CD14-positive monocyte (primary cell): ENCODE results near the gene DGAT2. TPM values are rescaled to one million over a fixed set of nuclear protein-coding genes. Genes with fewer than 3 reads are reported as not detected.
A peak's percentile ranks its signal among the peaks of the same experiment; 100 is the strongest.

Experiments
- DNase-seq, 3 donors: peaks; one replicate each; pipeline ENCODE4 v3.0.0-alpha.2; 2011 to 2022
- H2AFZ ChIP-seq: 2 replicates; pipeline ENCODE4 v1.6.0; 2012; ENCODE audit warnings: mild to moderate bottlenecking, low read depth, low read length, inconsistent platforms; ENCODE audit not compliant: insufficient read depth, poor library complexity, severe bottlenecking
- H3K27ac ChIP-seq, 2 donors: 1 replicate in 1 of 2; 2 replicates in 1 of 2; pipeline ENCODE4 v1.5.1; 2012 to 2013; ENCODE audit warnings: low read length in 2 of 2, control low read depth in 1 of 2, inconsistent platforms in 1 of 2, low read depth in 1 of 2, mild to moderate bottlenecking in 1 of 2
- H3K27me3 ChIP-seq, 2 donors: one replicate each; pipeline versions ENCODE4 v1.6.0 to v1.6.1; 2011 to 2013; ENCODE audit warnings: low read length in 2 of 2; ENCODE audit not compliant: control insufficient read depth in 2 of 2, insufficient read depth in 2 of 2
- H3K36me3 ChIP-seq, 2 donors: replicated peaks in 1 of 2; 1 replicate in 1 of 2; 2 replicates in 1 of 2; pipeline versions ENCODE4 v1.5.1 to v1.6.1; 2012 to 2013; ENCODE audit warnings: low read length in 2 of 2, control low read depth in 1 of 2, inconsistent platforms in 1 of 2, mild to moderate bottlenecking in 1 of 2; ENCODE audit not compliant: insufficient read depth in 2 of 2, control insufficient read depth in 1 of 2
- H3K4me1 ChIP-seq, 2 donors: 1 replicate in 1 of 2; 2 replicates in 1 of 2; pipeline versions ENCODE4 v1.5.1 to v1.6.1; 2012 to 2013; ENCODE audit warnings: low read length in 2 of 2, control low read depth in 1 of 2, inconsistent platforms in 1 of 2, mild to moderate bottlenecking in 1 of 2, moderate library complexity in 1 of 2; ENCODE audit not compliant: insufficient read depth in 2 of 2, control insufficient read depth in 1 of 2
- H3K4me2 ChIP-seq: replicated peaks from 2 replicates; pipeline ENCODE3; 2012; ENCODE audit warnings: low read length, moderate library complexity, mild to moderate bottlenecking; ENCODE audit not compliant: poor library complexity, severe bottlenecking; ENCODE audit errors: extremely low read depth
- H3K4me3 ChIP-seq, 3 experiments: fragments of 200-600 bp in 1 of 3; sonication (generic) in 1 of 3; replicated peaks in 1 of 3; 1 replicate in 2 of 3; 2 replicates in 1 of 3; pipeline ENCODE4 v1.5.1; 2011 to 2013; ENCODE audit warnings: low read length in 3 of 3, mild to moderate bottlenecking in 3 of 3, control low read depth in 2 of 3, low read depth in 2 of 3, inconsistent platforms in 1 of 3, moderate library complexity in 1 of 3
- H3K79me2 ChIP-seq: 2 replicates; pipeline ENCODE4 v1.6.0; 2012; ENCODE audit warnings: mild to moderate bottlenecking, control low read depth, inconsistent platforms, low read length, moderate library complexity; ENCODE audit not compliant: insufficient read depth
- H3K9ac ChIP-seq: 2 replicates; pipeline ENCODE4 v1.6.0; 2017; ENCODE audit warnings: low read length, mild to moderate bottlenecking; ENCODE audit not compliant: insufficient read depth, poor library complexity, severe bottlenecking
- H3K9me3 ChIP-seq, 2 donors: replicated peaks in 1 of 2; 1 replicate in 1 of 2; 2 replicates in 1 of 2; pipeline versions ENCODE4 v1.5.1 to v1.6.1; 2012 to 2013; ENCODE audit warnings: low read length in 2 of 2, control low read depth in 1 of 2; ENCODE audit not compliant: control insufficient read depth in 1 of 2, insufficient read depth in 1 of 2
- H4K20me1 ChIP-seq: 2 replicates; pipeline ENCODE4 v1.6.0; 2012; ENCODE audit warnings: mild to moderate bottlenecking, low read length, control low read depth, moderate library complexity; ENCODE audit not compliant: insufficient read depth
- H3K27ac Mint-ChIP-seq, 7 donors: one replicate each; pipeline ENCODE4 v1.8.0; 2020; ENCODE audit warnings: mild to moderate bottlenecking in 7 of 7, mixed read lengths in 7 of 7, moderate library complexity in 6 of 7, inconsistent platforms in 2 of 7
- H3K27me3 Mint-ChIP-seq, 3 donors: one replicate each; pipeline ENCODE4 v1.8.0; 2021 to 2022; ENCODE audit warnings: low read depth in 3 of 3, mild to moderate bottlenecking in 3 of 3, mixed read lengths in 3 of 3, moderate library complexity in 3 of 3, inconsistent platforms in 1 of 3
- H3K36me3 Mint-ChIP-seq, 2 donors: one replicate each; pipeline ENCODE4 v1.8.0; 2020; ENCODE audit warnings: mixed read lengths in 2 of 2, inconsistent platforms in 1 of 2, mild to moderate bottlenecking in 1 of 2
- H3K4me1 Mint-ChIP-seq: one replicate; pipeline ENCODE4 v1.8.0; 2020; ENCODE audit warnings: mild to moderate bottlenecking, mixed read lengths
- H3K4me3 Mint-ChIP-seq, 2 donors: one replicate each; pipeline ENCODE4 v1.8.0; 2020; ENCODE audit warnings: mild to moderate bottlenecking in 2 of 2, mixed read lengths in 2 of 2, moderate library complexity in 1 of 2
- H3K9me3 Mint-ChIP-seq, 7 donors: one replicate each; pipeline ENCODE4 v1.8.0; 2020 to 2022; ENCODE audit warnings: mixed read lengths in 7 of 7, mild to moderate bottlenecking in 6 of 7, moderate library complexity in 6 of 7, inconsistent platforms in 2 of 7
- WGBS: methylation state at CpG from one replicate; pipeline ENCODE4 v1.1.5; 2013; ENCODE audit warnings: missing lambda C conversion rate; ENCODE audit not compliant: insufficient coverage; 5-methylcytosine and 5-hydroxymethylcytosine counted together
- intact Hi-C, 2 donors: fragments of 100-400 bp; cut with micrococcal nuclease; formaldehyde crosslinking; loops; one replicate each; pipeline versions ENCODE4 v1.15.0 to v1.15.1; 2023
- polyA plus RNA-seq, 3 donors: library from polyadenylated mRNA; depleted of rRNA in 1 of 3; unstranded in 2 of 3; stranded (reverse) in 1 of 3; fragments of 300-500 nt in 2 of 3; fragments of >200 nt in 1 of 3; fragmentation: Illumina TruSeq in 2 of 3; gene quantifications; 1 replicate in 2 of 3; 2 replicates in 1 of 3; pipeline ENCODE4 v1.2.3, GENCODE V29; 2012 to 2021
- TF ChIP-seq, protein P1 (sequence below): fragments of 200-600 bp; IDR thresholded peaks from one replicate; pipeline ENCODE4 v1.8.0; 2022; ENCODE audit warnings: antibody characterized with exemption, mild to moderate bottlenecking

DGAT2 gene
- polyA plus RNA-seq, 3 donors: 7.0 to 18.4 (median 14.8) TPM

DNA sequence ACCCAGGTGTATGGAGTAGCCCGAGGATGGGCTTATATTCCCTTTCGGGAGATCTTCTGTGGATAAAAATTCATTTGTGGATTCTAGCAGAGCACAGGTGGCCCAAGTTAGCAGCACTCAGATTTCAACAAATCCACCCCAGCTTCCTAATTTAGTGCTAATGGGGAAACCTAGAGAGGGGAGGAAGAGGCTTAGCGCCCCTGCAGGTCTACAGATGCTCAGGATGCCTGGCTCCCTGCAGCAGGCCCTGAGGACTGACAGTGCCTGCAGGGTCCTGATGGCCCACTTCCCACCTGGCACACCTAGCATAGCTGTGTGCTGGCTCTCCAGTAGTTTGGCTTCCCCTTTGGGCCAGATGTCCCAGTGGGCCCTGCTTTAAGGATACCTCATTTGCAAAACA is 6.5 kb downstream of the DGAT2 start:
- no CpG with 5 or more reads among the region's 3 CpGs for WGBS
- Histone ChIP-seq H3K9me3 (no peaks in the 10 kb centered on the region), H3K36me3 (no peaks in the 10 kb centered on the region), H3K27ac (peak overlapping the region in 1 of 2 donors; percentile 98), H3K4me3 (no peak overlapping the region), H4K20me1 (no peaks in the 10 kb centered on the region), H3K4me2 (no peak overlapping the region), H3K27me3 (no peaks in the 10 kb centered on the region), H3K79me2 (peaks cover 35% of the 10 kb centered on the region), H3K4me1 (peaks cover 100% of the 10 kb centered on the region in 2 donors), H3K9ac (no peak overlapping the region), H2AFZ (no peak overlapping the region)
- Mint-ChIP-seq H3K4me3 (no peak overlapping the region), H3K9me3 (peaks cover 0 to 2% (median 0%) of the 10 kb centered on the region in 7 donors), H3K27me3 (peaks cover 2 to 3% (median 2%) of the 10 kb centered on the region in 3 donors), H3K4me1 (peaks cover 98% of the 10 kb centered on the region), H3K27ac (peak overlapping the region in 4 of 7 donors; percentile 25 to 94 (median 32)), H3K36me3 (peaks cover 46 to 62% of the 10 kb centered on the region in 2 donors)
- TF ChIP-seq, protein P1, sequence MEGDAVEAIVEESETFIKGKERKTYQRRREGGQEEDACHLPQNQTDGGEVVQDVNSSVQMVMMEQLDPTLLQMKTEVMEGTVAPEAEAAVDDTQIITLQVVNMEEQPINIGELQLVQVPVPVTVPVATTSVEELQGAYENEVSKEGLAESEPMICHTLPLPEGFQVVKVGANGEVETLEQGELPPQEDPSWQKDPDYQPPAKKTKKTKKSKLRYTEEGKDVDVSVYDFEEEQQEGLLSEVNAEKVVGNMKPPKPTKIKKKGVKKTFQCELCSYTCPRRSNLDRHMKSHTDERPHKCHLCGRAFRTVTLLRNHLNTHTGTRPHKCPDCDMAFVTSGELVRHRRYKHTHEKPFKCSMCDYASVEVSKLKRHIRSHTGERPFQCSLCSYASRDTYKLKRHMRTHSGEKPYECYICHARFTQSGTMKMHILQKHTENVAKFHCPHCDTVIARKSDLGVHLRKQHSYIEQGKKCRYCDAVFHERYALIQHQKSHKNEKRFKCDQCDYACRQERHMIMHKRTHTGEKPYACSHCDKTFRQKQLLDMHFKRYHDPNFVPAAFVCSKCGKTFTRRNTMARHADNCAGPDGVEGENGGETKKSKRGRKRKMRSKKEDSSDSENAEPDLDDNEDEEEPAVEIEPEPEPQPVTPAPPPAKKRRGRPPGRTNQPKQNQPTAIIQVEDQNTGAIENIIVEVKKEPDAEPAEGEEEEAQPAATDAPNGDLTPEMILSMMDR: no peak
- intact Hi-C loops: no loop called here
- DNase-seq: no peak

DNA sequence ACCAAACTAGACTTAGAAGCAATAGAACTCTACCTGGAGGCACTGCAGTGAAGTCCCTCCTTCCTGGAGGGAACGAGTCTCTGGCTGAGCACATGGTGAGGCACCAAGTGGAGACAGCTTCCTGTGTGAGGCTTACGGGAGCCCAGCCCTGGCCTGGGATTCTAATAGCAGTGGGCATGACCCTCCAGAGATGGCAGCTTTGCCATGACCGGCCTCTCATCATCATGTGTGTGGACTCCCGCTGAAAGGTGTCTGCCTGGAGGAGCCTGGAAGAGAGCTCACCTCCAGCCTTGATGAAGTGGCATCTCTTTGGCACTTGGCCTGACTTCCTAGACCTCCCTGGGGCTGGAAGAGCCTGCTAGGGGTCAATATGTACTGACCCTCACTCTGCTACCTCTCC is 8.0 kb downstream of the DGAT2 start:
- H3K4me2 ChIP-seq: peak overlapping the region; percentile 56
- no peak overlapping the region for H3K9ac ChIP-seq
- DNase-seq: no peak
- 71% methylated on average over 4 of the region's 4 CpGs for WGBS
- Mint-ChIP-seq H3K27ac (peak overlapping the region in 5 of 7 donors; percentile 41 to 92 (median 87)), H3K4me1 (peaks cover 89% of the 10 kb centered on the region), H3K9me3 (peaks cover 0 to 2% (median 0%) of the 10 kb centered on the region in 7 donors), H3K27me3 (peaks cover 0 to 3% (median 0%) of the 10 kb centered on the region in 3 donors), H3K36me3 (peaks cover 46 to 63% of the 10 kb centered on the region in 2 donors), H3K4me3 (peak overlapping the region in 1 of 2 donors; percentile 65)
- TF ChIP-seq, protein P1: no peak
- peak overlapping the region in 1 of 2 donors; percentile 74 for H3K27ac ChIP-seq
- H3K4me1 ChIP-seq: peaks cover 88 to 90% of the 10 kb centered on the region in 2 donors
- no peak overlapping the region for H3K4me3 ChIP-seq
- no peak overlapping the region for H2AFZ ChIP-seq
- no peaks in the 10 kb centered on the region for H3K36me3 ChIP-seq
- H3K9me3 ChIP-seq: no peaks in the 10 kb centered on the region
- peaks cover 25% of the 10 kb centered on the region for H3K79me2 ChIP-seq
- H4K20me1 ChIP-seq: no peaks in the 10 kb centered on the region
- H3K27me3 ChIP-seq: no peaks in the 10 kb centered on the region
- intact Hi-C loops: no loop called here
